Activated B cell treated with CpG ODN at 0.5 μM for 24 hours (primary cell): ENCODE measurements around the gene FUZ. TPM values are rescaled to one million over a fixed set of nuclear protein-coding genes. Genes with fewer than 3 reads are reported as not detected.

Experiments used
- ATAC-seq: fragments of 200-7000 bp; cut with Tn5 transposase; one replicate; pipeline ENCODE4 v1.10.0; 2021; ENCODE audit warnings: low read depth, mild to moderate bottlenecking, moderate library complexity
- CTCF ChIA-PET: fragments of 350-600 bp; sonication (Branson Sonifier 250); formaldehyde crosslinking; loops from one replicate; lab custom pipeline; 2021; ENCODE audit warnings: antibody characterized with exemption; lab: Charles Lee
- POLR2A ChIA-PET: fragments of 350-600 bp; sonication (Branson Sonifier 250); formaldehyde crosslinking; loops from one replicate; lab custom pipeline; 2021; ENCODE audit warnings: antibody characterized with exemption; lab: Charles Lee
- DNase-seq: peaks from one replicate; pipeline ENCODE4 v3.0.0; 2022
- H3K27ac Mint-ChIP-seq: one replicate; pipeline ENCODE4 v1.8.0; 2020; ENCODE audit warnings: mixed read lengths
- H3K27me3 Mint-ChIP-seq: one replicate; pipeline ENCODE4 v1.8.0; 2021; ENCODE audit warnings: mixed read lengths
- H3K36me3 Mint-ChIP-seq: one replicate; pipeline ENCODE4 v1.8.0; 2021; ENCODE audit warnings: low read depth, mixed read lengths
- H3K4me1 Mint-ChIP-seq: one replicate; pipeline ENCODE4 v1.8.0; 2021; ENCODE audit warnings: mixed read lengths
- H3K4me3 Mint-ChIP-seq: one replicate; pipeline ENCODE4 v1.8.0; 2020; ENCODE audit warnings: mild to moderate bottlenecking, mixed read lengths
- H3K9me3 Mint-ChIP-seq: one replicate; pipeline ENCODE4 v1.8.0; 2020; ENCODE audit warnings: mixed read lengths
- CTCF ChIP-seq: fragments of 200-600 bp; IDR thresholded peaks from one replicate; pipeline ENCODE4 v1.8.0; 2022; ENCODE audit warnings: antibody characterized with exemption, mild to moderate bottlenecking
- intact Hi-C: fragments of 100-400 bp; cut with micrococcal nuclease; formaldehyde crosslinking; loops from one replicate; pipeline ENCODE4 v1.15.1; 2024
- total RNA-seq: library from RNA; stranded (reverse); gene quantifications from 2 replicates; pipeline ENCODE4 v1.2.3, GENCODE V29; 2022

The FUZ gene
- total RNA-seq, 1 donor from 2014 or later: 12.0 TPM

- H3K36me3 Mint-ChIP-seq: peaks cover 79% of the 10 kb centered on the region
- no peaks in the 10 kb centered on the region for H3K27me3 Mint-ChIP-seq
- no peak overlapping the region for H3K27ac Mint-ChIP-seq
- intact Hi-C loops: no loop called here
- TF ChIP-seq CTCF: no peak
- H3K9me3 Mint-ChIP-seq: no peaks in the 10 kb centered on the region
- peaks cover 3% of the 10 kb centered on the region for H3K4me1 Mint-ChIP-seq
- ChIA-PET CTCF (no interaction called here), POLR2A (no interaction called here)
- DNase-seq (no peak), ATAC-seq (no peak)
- H3K4me3 Mint-ChIP-seq: no peak overlapping the region
Observed at GRCh38 chr19:49793561-49793840, 19.6 kb downstream of the FUZ start.

- no peak for ATAC-seq
- H3K27me3 Mint-ChIP-seq: no peaks in the 10 kb centered on the region
- POLR2A ChIA-PET: no interaction called here
- peaks cover 79% of the 10 kb centered on the region for H3K36me3 Mint-ChIP-seq
- CTCF ChIA-PET: no interaction called here
- no peak for DNase-seq
- H3K9me3 Mint-ChIP-seq: no peaks in the 10 kb centered on the region
- no peak overlapping the region for H3K27ac Mint-ChIP-seq
- H3K4me3 Mint-ChIP-seq: no peak overlapping the region
- no peak for TF ChIP-seq CTCF
- intact Hi-C loops: no loop called here
- H3K4me1 Mint-ChIP-seq: peaks cover 3% of the 10 kb centered on the region
Observed at GRCh38 chr19:49792829-49793560, 20.1 kb downstream of the FUZ start.

GRCh38 chr19:49791776-49792445 is 21.2 kb downstream of the FUZ start:
- ATAC-seq: no peak
- Mint-ChIP-seq H3K9me3 (no peaks in the 10 kb centered on the region), H3K27me3 (no peaks in the 10 kb centered on the region), H3K27ac (no peak overlapping the region), H3K4me3 (no peak overlapping the region), H3K4me1 (peaks cover 3% of the 10 kb centered on the region), H3K36me3 (peaks cover 76% of the 10 kb centered on the region)
- CTCF ChIA-PET: no interaction called here
- TF ChIP-seq CTCF: no peak
- no peak for DNase-seq
- intact Hi-C loops: no loop called here
- POLR2A ChIA-PET: no interaction called here

- Mint-ChIP-seq H3K36me3 (peaks cover 74% of the 10 kb centered on the region), H3K4me3 (no peak overlapping the region)
Observed at GRCh38 chr19:49790866-49791265, 22.2 kb downstream of the FUZ start.

More at GRCh38 chr19:49790866-49791265, 22.2 kb downstream of the FUZ start:
- ChIA-PET CTCF (no interaction called here), POLR2A (no interaction called here)
- ATAC-seq: no peak
- intact Hi-C loops: no loop called here
- no peak overlapping the region for H3K27ac Mint-ChIP-seq
- no peak for TF ChIP-seq CTCF
- DNase-seq: no peak
- peaks cover 3% of the 10 kb centered on the region for H3K4me1 Mint-ChIP-seq
- no peaks in the 10 kb centered on the region for H3K9me3 Mint-ChIP-seq
- H3K27me3 Mint-ChIP-seq: no peaks in the 10 kb centered on the region
